GM12878 (cell line): ENCODE measurements around the gene CDHR2. TPM values are rescaled to one million over a fixed set of nuclear protein-coding genes. Genes with fewer than 3 reads are reported as not detected.

Source experiments
- ATAC-seq: fragments of 200-7000 bp; cut with Tn5 transposase; 3 replicates; pipeline ENCODE4 v1.9.1; 2020; ENCODE audit warnings: mild to moderate bottlenecking, moderate library complexity
- BruUV-seq: library from RNA; stranded (reverse); fragments of 400-500 nt; replicated peaks from 2 replicates; lab custom pipeline; 2021; lab: Mats Ljungman, UMichigan
- CTCF ChIA-PET: fragments of 300-600 bp; sonication (Branson Sonifier 250); formaldehyde crosslinking; extraction: SDS; loops from one replicate; lab custom pipeline; 2021; ENCODE audit warnings: inconsistent platforms; lab: Yijun Ruan, JAX
- POLR2A ChIA-PET: fragments of 350-600 bp; formaldehyde crosslinking; extraction: SDS; loops from one replicate; lab custom pipeline; 2021; ENCODE audit warnings: inconsistent platforms; lab: Charles Lee
- RAD21 ChIA-PET: fragments of 300-600 bp; sonication (Branson Sonifier 250); formaldehyde crosslinking; loops from one replicate; lab custom pipeline; 2023; ENCODE audit warnings: antibody characterized with exemption; ENCODE audit not compliant: unreplicated experiment; lab: Charles Lee
- SMC1A ChIA-PET: fragments of 300-600 bp; sonication (Branson Sonifier 250); formaldehyde crosslinking; loops from one replicate; lab custom pipeline; 2023; ENCODE audit not compliant: unreplicated experiment, uncharacterized antibody; lab: Charles Lee
- DNase-seq: peaks from one replicate; pipeline ENCODE4 v3.0.0-alpha.2; 2011; ENCODE audit warnings: low read depth, low spot score
- FAIRE-seq: peaks from 3 replicates; lab custom pipeline; 2011; peaks lifted over from hg19 to GRCh38; lab: Jason Lieb, UNC
- H2AFZ ChIP-seq: 2 replicates; pipeline ENCODE4 v1.6.0; 2011; ENCODE audit warnings: low read depth, low read length, control low read depth; ENCODE audit not compliant: control insufficient read depth
- H3K27ac ChIP-seq: 2 replicates; pipeline ENCODE4 v1.5.1; 2011; ENCODE audit warnings: control low read depth; ENCODE audit not compliant: control insufficient read depth, insufficient read depth
- H3K27me3 ChIP-seq, 2 experiments: replicated peaks in 1 of 2; 2 replicates each; pipeline versions ENCODE4 v1.6.0 to v1.6.1; 2011; ENCODE audit warnings: low read length in 1 of 2; ENCODE audit not compliant: control insufficient read depth in 2 of 2, insufficient read depth in 2 of 2
- H3K36me3 ChIP-seq, 2 experiments: 2 replicates each; pipeline ENCODE4 v1.5.1; 2011; ENCODE audit warnings: low read length in 1 of 2; ENCODE audit not compliant: control insufficient read depth in 2 of 2, insufficient read depth in 2 of 2
- H3K4me1 ChIP-seq: 2 replicates; pipeline ENCODE4 v1.6.1; 2011; ENCODE audit warnings: mild to moderate bottlenecking, low read length, moderate library complexity, mixed read lengths; ENCODE audit not compliant: control insufficient read depth, insufficient read depth
- H3K4me2 ChIP-seq: 2 replicates; pipeline ENCODE4 v1.6.0; 2011; ENCODE audit warnings: control low read depth; ENCODE audit not compliant: control insufficient read depth, insufficient read depth
- H3K4me3 ChIP-seq: fragments of 200-600 bp; sonication (generic); 2 replicates; pipeline ENCODE4 v1.5.1; 2016
- H3K79me2 ChIP-seq: 2 replicates; pipeline ENCODE4 v1.6.0; 2011; ENCODE audit warnings: low read length; ENCODE audit not compliant: control insufficient read depth, insufficient read depth
- H3K9ac ChIP-seq: 2 replicates; pipeline ENCODE4 v1.8.0; 2011; ENCODE audit warnings: low read length, control low read depth, mixed read lengths; ENCODE audit not compliant: control insufficient read depth, insufficient read depth
- H3K9me3 ChIP-seq: replicated peaks from 3 replicates; pipeline ENCODE4 v1.5.1; 2011; ENCODE audit warnings: mild to moderate bottlenecking, low read length; ENCODE audit not compliant: control insufficient read depth, insufficient read depth
- H4K20me1 ChIP-seq: 2 replicates; pipeline ENCODE4 v1.6.0; 2011; ENCODE audit not compliant: control insufficient read depth, insufficient read depth
- ETV6 ChIP-seq, 2 experiments: fragments of 450-650 bp in 1 of 2; IDR thresholded peaks in 1 of 2; conservative IDR thresholded peaks in 1 of 2; 2 replicates each; pipeline ENCODE4 v1.6.1; 2014; ENCODE audit warnings: antibody characterized with exemption in 1 of 2, borderline replicate concordance in 1 of 2, low read depth in 1 of 2, mild to moderate bottlenecking in 1 of 2, moderate library complexity in 1 of 2
- NR2C2 ChIP-seq: IDR thresholded peaks from 2 replicates; pipeline ENCODE4 v1.6.1; 2011; ENCODE audit warnings: borderline replicate concordance, low read depth; ENCODE audit not compliant: control insufficient read depth, insufficient read length
- POLR2A ChIP-seq: IDR thresholded peaks from 2 replicates; pipeline ENCODE4 v1.6.1; 2011; ENCODE audit warnings: low read depth, mild to moderate bottlenecking, low read length
- POLR2AphosphoS5 ChIP-seq: IDR thresholded peaks from 2 replicates; pipeline ENCODE4 v1.6.1; 2011; ENCODE audit warnings: mild to moderate bottlenecking, low read length, inconsistent platforms
- POU2F2 ChIP-seq: IDR thresholded peaks from 3 replicates; pipeline ENCODE4 v1.6.1; 2011; ENCODE audit warnings: low read depth, mild to moderate bottlenecking, low read length, borderline replicate concordance
- WGBS: methylation state at CpG from one replicate; pipeline ENCODE4 v1.1.6; 2016; ENCODE audit warnings: low lambda C conversion rate; ENCODE audit not compliant: insufficient replicate concordance, insufficient coverage; ENCODE audit errors: missing lambda C conversion rate; 5-methylcytosine and 5-hydroxymethylcytosine counted together
- in situ Hi-C: fragments of 300-500 bp; cut with MboI; formaldehyde crosslinking; loops from 9 replicates; pipeline ENCODE4 v1.14.3; 2018; ENCODE audit warnings: mixed read lengths
- intact Hi-C: fragments of 100-400 bp; cut with micrococcal nuclease; formaldehyde crosslinking; loops from one replicate; pipeline ENCODE4 v1.14.2; 2022; ENCODE audit not compliant: unreplicated experiment
- polyA plus RNA-seq, 11 experiments: library from polyadenylated mRNA; depleted of rRNA in 4 of 11; unstranded in 6 of 11; stranded (reverse) in 5 of 11; fragments of >200 nt; fragmentation: Nextera tagmentation in 4 of 11; fragmentation: Illumina TruSeq in 1 of 11; extraction: Ambion mirVana in 4 of 11; extraction: Trizol in 1 of 11; gene quantifications; 1 replicate in 1 of 11; 2 replicates in 10 of 11; pipeline versions ENCODE4 v1.2.1 to v1.2.3, GENCODE V29; 2011 to 2016; ENCODE audit warnings: inconsistent platforms in 2 of 11, missing spikeins in 2 of 11, low read depth in 1 of 11
- total RNA-seq, 4 experiments: library from RNA; depleted of rRNA in 3 of 4; stranded (reverse); fragments of >200 nt in 3 of 4; fragmentation: Illumina TruSeq in 1 of 4; extraction: Trizol in 1 of 4; gene quantifications; 2 replicates each; pipeline versions ENCODE4 v1.2.1 to v1.2.3, GENCODE V29; 2013 to 2021
- TF ChIP-seq, protein P1 (sequence below): fragments of 450-650 bp; IDR thresholded peaks from 2 replicates; pipeline ENCODE4 v1.6.1; 2017; ENCODE audit warnings: mild to moderate bottlenecking, moderate library complexity
- TF ChIP-seq, protein P2 (sequence below): fragments of 450-650 bp; IDR thresholded peaks from 2 replicates; pipeline ENCODE4 v1.6.1; 2017; ENCODE audit warnings: mild to moderate bottlenecking, low read depth, inconsistent platforms; ENCODE audit not compliant: poor library complexity, severe bottlenecking

Gene CDHR2
- total and polyA plus RNA-seq, 10 of the 15 experiments (the other 5 are each of a cell fraction or from before 2014, with no cell fraction given): 0.03 to 0.46 (median 0.06) TPM; not detected in 5

DNA sequence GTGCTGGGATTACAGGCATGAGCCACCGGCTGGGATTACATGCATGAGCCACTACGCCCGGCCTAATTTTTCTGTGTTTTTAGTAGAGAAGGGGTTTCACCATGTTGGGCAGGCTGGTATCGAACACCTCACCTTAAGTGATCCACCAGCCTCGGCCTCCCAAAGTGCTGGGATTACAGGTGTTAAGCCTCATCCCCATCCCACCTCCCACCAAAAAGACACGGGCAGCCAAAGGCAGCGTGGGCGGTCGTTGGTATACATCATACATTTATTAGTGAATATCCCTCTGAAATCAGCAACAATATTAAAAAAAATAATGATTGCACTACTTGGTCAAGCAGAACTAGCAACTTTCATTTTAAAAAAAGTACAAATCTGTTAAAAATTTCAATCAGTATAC, 22.7 kb upstream of the CDHR2 start (continued):
- no peak for TF ChIP-seq NR2C2

DNA sequence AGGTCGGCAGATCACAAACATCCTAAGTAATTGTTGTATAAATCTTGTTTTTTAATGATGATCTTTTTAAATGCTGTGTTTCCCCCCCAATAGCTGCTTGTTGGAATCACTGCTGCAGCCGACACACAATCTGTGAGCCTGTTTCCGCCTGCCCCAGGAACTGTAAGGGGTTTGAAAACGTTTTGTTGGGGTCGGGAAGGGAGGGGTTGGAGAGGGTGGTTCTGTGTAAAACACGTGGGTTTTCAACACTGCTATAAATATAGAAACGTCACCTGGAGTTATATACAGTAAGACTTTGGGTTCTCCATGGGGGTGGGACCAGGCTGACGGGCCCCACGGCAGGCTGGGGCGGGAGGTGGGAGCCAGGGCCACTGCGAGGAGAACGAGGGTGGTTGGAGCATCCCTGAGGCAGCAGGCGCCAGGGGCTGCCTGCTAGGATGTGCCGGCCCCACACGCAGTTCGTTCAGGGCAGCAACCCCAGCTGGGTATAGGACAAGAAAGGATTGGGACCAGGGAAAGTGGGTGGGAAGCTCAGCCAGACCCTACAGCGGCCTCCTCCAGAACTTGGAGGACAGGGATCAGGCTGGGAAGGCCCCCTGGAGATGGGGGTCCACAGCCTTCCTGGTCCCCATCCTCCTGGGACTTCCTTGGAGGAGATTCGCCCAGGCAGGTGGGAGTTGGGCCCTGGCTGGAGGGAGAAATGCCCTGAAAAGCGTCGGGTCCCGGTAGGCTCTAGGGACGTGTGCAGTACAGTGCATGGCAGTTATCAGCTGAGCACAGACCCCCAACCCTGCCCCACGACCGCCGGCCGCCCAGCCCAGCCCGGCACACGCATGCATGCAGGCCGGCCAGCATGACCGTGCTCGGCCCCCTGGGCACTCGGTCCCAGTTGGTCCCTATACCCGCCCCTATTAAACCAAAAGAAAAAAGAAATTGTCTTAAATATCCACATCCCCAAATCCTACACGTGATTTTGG, 21.6 kb upstream of the CDHR2 start:
- in situ Hi-C loops: no loop called here
- SMC1A ChIA-PET: no interaction called here
- FAIRE-seq: no peak

More for the DNA sequence above, 21.6 kb upstream of the CDHR2 start:
- Histone ChIP-seq H3K36me3 (peaks cover 14 to 39% of the 10 kb centered on the region in 2 experiments), H4K20me1 (no peaks in the 10 kb centered on the region; the same call in 1 of the 2 replicates), H3K4me2 (no peak overlapping the region), H3K9ac (no peak overlapping the region), H3K27ac (no peak overlapping the region), H3K79me2 (peaks cover 12% of the 10 kb centered on the region), H3K4me3 (no peak overlapping the region), H2AFZ (no peak overlapping the region), H3K4me1 (peaks cover 25% of the 10 kb centered on the region), H3K27me3 (no peaks in the 10 kb centered on the region), H3K9me3 (no peaks in the 10 kb centered on the region)
- WGBS: 88% methylated on average over 34 of the region's 34 CpGs
- DNase-seq (no peak), ATAC-seq (no peak)
- CTCF ChIA-PET: no interaction called here
- POLR2A ChIA-PET: no interaction called here
- RAD21 ChIA-PET: no interaction called here
- BruUV-seq: TSS peak; percentile 59
- intact Hi-C loops: no loop called here
- peak; percentile 14; the same call in 1 of the 2 replicates for TF ChIP-seq POLR2A
- TF ChIP-seq, protein P1, sequence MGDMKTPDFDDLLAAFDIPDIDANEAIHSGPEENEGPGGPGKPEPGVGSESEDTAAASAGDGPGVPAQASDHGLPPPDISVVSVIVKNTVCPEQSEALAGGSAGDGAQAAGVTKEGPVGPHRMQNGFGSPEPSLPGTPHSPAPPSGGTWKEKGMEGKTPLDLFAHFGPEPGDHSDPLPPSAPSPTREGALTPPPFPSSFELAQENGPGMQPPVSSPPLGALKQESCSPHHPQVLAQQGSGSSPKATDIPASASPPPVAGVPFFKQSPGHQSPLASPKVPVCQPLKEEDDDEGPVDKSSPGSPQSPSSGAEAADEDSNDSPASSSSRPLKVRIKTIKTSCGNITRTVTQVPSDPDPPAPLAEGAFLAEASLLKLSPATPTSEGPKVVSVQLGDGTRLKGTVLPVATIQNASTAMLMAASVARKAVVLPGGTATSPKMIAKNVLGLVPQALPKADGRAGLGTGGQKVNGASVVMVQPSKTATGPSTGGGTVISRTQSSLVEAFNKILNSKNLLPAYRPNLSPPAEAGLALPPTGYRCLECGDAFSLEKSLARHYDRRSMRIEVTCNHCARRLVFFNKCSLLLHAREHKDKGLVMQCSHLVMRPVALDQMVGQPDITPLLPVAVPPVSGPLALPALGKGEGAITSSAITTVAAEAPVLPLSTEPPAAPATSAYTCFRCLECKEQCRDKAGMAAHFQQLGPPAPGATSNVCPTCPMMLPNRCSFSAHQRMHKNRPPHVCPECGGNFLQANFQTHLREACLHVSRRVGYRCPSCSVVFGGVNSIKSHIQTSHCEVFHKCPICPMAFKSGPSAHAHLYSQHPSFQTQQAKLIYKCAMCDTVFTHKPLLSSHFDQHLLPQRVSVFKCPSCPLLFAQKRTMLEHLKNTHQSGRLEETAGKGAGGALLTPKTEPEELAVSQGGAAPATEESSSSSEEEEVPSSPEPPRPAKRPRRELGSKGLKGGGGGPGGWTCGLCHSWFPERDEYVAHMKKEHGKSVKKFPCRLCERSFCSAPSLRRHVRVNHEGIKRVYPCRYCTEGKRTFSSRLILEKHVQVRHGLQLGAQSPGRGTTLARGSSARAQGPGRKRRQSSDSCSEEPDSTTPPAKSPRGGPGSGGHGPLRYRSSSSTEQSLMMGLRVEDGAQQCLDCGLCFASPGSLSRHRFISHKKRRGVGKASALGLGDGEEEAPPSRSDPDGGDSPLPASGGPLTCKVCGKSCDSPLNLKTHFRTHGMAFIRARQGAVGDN: no peak
- TF ChIP-seq POU2F2: no peak
- TF ChIP-seq POLR2AphosphoS5: no peak
- TF ChIP-seq ETV6 (conservative IDR thresholded peaks at IDR 0.05 in 1 of 2, IDR thresholded peaks at IDR 0.05 in 1 of 2; ENCODE audit: borderline replicate concordance in 1 of 2, low read depth in 1 of 2): no peak
- TF ChIP-seq, protein P2, sequence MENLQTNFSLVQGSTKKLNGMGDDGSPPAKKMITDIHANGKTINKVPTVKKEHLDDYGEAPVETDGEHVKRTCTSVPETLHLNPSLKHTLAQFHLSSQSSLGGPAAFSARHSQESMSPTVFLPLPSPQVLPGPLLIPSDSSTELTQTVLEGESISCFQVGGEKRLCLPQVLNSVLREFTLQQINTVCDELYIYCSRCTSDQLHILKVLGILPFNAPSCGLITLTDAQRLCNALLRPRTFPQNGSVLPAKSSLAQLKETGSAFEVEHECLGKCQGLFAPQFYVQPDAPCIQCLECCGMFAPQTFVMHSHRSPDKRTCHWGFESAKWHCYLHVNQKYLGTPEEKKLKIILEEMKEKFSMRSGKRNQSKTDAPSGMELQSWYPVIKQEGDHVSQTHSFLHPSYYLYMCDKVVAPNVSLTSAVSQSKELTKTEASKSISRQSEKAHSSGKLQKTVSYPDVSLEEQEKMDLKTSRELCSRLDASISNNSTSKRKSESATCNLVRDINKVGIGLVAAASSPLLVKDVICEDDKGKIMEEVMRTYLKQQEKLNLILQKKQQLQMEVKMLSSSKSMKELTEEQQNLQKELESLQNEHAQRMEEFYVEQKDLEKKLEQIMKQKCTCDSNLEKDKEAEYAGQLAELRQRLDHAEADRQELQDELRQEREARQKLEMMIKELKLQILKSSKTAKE: no peak
